Fibroblast of skin of right biceps (primary cell): ENCODE measurements around the gene XPO4.
"Not testable (repeated sequence)": the region's sequence is repeated elsewhere in the genome, so short reads cannot be mapped to it uniquely, and the experiment has no call there.

ENCODE experiments used
- DNase-seq: peaks from one replicate; pipeline ENCODE4 v3.0.0-alpha.2; 2013

Gene XPO4

DNA sequence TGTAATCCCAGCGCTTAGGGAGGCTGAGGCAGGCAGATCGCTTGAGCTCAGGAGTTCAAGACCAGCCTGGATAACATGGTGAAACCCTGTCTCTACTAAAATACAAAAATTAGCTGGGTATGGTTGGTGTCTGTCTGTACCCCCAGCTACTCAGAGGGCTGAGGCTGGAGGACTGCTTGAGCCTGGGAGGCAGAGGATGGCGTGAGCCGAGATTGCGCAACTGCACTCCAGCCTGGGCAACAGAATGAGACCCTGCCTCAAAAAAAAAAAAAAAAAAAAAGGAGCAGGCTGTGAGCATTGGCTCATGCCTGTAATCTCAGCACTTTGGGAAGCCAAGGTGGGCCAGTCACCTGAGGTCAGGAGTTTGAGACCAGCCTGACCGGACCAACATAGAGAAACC lies 12.0 kb downstream of the XPO4 start:
- not testable (repeated sequence) for DNase-seq

DNA sequence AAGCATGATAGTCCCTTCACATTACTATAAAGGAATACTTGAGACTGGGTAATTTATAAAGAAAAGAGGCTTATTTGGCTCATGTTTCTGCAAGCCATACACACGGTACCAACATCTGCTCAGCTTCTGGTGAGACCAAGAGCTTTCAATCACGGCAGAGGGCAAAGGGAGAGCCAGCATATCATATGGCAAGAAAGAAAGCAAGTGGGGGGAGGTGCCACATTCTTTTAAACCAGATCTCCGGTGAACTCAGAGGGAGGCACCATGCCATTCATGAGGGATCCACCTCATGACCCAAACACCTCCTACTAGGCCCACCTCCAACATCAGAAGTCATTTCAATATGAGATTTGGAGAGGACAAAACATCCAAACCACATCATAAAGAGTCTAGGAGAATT lies 20.3 kb downstream of the XPO4 start:
- peak; percentile 22 for DNase-seq

DNA sequence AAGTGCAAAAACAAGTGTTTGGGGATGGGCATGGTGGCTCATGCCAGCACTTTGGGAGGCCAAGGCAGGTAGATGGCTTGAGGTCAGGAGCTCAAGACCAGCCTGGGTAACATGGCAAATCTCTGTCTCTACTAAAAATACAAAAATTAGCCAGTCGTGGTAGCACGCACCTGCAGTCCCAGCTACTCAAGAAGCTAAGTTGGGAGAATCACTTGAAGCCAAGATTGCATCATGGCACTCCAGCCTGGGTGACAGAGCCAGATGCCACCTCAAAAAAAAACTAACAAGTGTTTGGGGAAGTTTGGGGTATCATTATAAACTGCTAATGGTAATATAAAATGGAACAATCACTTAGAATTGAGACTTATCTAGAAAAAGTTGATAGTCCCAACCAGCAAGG lies 24.6 kb downstream of the XPO4 start:
- no peak for DNase-seq

DNA sequence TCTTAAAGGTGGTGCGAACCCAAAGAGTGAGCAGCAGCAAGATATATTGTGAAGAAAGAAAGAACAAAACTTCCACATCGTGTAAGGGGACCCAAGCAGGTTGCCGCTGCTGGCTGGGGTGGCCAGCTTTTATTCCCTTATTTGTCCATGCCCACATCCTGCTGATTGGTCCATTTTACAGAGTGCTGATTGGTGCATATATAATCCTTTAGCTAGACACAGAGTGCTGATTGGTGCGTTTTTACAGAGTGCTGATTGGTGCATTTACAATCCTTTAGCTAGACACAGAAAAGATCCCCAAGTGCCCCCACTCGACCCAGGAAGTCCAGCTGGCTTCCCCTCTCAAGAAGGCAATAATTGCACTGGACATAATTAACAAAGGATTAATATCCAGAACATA lies 25.7 kb downstream of the XPO4 start:
- DNase-seq = not testable (repeated sequence)

DNA sequence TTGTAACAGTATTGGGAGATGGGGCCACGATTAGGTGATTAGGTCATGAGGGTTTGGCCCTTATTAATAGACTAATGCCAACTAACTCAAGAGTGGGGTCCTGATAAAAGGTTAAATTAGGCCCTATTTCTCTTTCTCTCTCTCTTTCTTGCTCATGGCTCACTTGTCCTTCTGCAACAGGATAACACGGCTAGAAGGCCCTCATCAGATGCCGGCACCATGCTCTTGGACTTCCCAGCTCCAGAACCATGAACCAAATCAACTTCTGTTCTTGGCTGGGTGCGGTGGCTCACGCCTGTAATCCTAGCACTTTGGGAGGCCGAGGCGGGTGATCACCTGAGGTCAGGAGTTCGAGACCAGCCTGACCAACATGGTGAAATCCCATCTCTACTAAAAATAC lies 28.1 kb downstream of the XPO4 start:
- not testable (repeated sequence) for DNase-seq

DNA sequence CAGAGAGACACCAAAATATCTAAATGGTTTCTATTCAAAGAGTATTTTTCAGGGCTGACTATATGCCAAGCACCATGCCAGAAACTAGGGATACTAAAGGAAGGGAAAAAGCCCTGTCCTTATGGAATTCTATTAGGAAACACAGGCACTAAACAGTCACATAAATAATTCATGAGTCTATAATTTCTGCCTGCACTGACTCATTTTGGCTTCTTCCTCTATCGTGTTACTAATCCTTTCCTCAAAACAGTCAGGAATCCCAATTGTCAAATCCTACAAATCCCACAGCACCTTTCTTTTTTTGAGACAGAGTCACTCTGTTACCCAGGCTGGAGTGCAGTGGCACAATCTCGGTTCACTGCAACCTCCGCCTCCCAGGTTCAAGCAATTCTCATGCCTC lies 29.2 kb downstream of the XPO4 start:
- DNase-seq = peak; percentile 70

DNA sequence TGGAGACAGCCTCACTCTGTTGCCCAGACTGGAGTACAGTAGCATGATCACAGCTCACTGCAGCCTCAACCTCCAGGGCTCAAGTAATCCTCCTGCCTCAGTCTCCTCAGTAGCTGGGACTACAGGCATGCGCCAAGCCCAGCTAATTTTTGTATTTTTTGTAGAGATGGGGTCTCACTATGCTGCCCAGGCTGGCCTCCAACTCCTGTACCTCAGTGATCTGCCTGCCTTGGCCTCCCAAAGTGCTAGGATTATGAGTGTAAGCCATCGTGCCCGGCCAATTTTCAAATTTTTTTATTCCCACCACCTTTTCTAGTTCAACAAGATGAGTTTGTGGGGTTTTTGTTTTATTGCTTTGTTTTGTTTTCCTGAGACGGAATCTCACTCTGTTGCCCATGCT lies 31.7 kb downstream of the XPO4 start:
- no peak for DNase-seq

DNA sequence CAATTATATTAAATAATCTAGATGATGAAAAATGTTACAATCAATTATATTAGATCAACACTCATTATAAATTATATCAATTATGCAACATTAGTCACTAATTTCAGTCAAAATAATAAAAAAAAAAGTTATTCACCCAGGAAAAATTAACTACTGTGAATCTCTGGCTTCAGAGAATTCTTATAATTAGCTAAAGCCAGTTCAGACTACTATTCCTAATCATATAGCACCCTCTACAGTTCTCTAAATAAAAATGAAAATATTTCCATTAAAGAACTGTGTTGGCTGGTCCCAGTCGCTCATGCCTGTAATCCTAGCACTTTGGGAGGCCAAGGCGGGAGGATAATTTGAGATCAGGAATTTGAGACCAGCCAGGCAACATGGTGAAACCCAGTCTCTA lies 33.0 kb downstream of the XPO4 start:
- peak; percentile 16 for DNase-seq

DNA sequence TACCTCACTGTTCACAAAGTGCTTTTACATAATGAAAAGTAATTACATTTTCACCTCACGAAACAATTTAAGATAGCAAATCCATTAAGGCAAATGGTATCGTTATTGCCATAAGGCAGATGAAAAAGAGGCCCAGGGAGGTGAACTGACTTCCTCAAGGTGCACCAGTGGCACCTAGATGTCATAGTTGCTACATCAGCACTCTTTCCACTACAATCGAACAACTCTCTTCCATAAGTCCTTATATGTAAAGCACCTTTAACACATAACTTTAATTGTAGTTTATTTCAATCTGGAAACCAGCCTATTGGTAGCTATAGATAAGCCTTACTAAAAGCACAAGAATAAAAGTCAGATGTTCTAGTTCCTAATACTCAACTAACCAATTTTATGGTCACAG lies 35.1 kb downstream of the XPO4 start:
- DNase-seq = no peak

DNA sequence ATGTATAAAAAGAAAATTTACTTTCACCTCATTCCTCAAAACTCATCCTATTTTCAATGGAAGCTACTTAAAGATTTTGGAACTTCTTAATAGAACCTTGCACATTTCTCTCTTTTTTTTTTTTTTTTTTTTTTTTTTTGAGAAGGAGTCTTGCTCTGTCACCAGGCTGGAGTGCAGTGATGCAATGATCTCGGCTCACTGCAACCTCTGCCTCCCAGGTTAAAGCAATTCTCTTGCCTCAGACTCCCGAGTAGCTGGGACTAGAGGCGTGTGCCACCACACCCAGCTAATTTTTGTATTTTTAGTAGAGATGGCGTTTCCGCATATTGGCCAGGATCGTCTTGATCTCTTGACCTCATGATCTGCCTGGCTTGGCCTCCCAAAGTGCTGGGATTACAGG lies 40.9 kb downstream of the XPO4 start:
- DNase-seq = not testable (repeated sequence)

DNA sequence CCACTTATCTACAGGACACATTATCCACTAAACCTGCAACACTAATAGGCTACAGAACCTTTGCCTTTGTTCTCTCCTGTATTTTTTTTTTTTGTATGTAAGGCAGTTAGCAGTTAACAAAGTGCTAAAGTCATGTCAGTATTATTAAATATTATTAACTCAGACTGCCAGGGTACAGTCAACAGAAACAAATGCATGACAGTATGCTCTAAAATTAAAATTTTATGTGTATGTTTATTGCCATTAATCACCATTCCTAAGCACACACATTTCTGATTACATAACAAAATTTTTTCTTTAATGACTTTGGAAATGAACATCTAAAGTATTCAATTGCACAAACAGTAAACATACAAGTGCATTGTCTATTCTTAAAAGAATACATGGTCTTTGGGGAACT lies 41.7 kb downstream of the XPO4 start:
- no peak for DNase-seq

DNA sequence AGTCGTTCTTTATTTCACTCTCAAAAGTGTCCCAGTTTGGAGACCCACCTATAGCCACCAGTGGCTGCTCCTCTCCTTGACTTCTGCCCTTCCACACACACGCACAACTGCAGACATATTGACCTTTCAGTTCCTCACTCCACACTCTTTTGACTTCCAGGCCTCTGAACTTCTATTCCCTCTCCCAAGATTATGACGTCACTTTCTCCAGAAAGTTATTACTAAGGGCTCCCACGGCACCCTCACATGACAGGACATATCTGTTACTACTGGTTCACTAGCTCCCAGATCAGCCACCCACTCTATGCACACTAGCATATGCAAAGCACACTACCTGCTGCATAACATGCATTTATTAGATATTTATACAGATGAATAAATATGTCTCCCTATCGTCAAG lies 45.9 kb downstream of the XPO4 start:
- DNase-seq = no peak

DNA sequence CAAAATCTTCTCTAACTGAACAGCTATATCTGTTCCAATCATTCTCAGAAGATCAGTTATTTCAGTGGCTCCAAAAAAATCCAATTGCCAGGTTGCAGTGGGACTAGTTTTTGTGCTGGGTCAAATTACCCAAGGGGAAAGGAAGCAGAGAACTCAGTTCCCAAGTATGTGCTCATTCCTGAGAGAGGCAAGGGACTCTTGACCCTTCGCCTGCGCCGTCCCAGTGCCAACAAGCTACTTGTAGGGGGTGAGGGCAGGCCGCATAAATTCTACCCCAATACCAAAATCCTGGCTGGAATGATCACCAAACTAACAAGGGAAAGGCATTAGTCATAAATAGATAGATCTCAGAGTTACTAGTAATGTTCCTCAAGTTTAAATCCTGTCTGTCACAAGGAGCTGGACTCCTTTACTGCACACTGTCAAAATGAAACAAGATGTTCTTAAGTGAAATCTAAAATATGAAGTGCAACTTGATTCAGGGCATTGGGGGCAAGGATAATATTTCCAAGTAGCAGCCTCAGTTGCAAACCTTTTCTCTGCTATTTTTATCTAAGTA lies 50.6 kb downstream of the XPO4 start:
- no peak for DNase-seq

DNA sequence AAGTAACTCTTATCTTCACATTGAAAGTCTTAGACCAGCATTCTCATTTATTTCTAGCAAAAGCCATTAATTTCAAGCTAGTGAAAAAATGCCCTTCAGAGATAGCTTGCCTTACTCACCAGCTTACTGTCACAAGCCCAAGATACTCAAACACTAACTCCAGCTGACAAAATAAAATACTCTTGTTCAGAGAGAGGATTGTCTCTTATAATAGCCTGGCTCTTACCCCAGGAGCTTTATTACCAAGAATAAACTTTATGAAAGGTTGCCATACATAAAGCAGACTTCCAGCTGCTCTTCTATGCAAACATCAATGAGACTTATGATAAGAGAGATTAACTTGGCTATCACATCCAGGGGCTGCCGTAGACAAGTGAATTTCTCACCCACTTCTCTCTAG lies 53.6 kb downstream of the XPO4 start:
- DNase-seq = no peak

DNA sequence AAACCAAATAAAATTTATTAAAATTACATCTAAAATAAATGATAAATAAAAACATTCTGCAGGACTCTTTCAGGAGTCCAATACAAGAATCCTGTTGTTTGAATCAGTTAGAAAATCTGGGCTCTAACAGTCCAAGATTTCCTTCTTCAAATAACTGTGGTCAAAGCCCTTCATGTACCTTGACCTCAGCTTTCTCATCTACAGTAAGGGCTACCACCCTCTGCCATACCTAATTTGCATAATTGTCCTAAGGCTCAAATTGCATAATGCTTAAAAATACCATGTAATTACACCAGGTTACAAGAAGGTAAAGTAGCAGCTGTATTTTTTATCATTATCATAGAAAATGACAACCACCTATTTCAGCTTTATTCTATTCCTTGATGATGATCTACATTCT lies 54.3 kb downstream of the XPO4 start:
- DNase-seq = no peak

DNA sequence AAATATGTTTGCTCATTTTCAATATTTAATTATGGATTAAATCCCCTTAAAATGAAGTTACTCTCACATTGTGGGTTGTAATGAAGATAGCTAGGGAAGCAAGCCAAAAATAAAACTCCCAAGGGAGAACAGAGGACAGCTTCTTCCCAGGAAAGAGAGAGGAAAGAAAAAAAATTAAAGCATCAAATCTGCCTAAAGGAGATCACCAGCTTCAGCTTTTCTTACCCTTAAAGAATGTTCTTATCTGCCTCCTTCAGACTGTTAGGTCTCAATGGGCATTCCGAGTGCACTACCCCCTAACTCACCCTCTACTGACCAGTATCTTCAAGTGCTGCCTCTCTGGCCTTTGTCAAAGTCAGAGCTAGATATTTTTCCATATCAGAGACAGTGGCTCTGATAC lies 55.2 kb downstream of the XPO4 start:
- no peak for DNase-seq

DNA sequence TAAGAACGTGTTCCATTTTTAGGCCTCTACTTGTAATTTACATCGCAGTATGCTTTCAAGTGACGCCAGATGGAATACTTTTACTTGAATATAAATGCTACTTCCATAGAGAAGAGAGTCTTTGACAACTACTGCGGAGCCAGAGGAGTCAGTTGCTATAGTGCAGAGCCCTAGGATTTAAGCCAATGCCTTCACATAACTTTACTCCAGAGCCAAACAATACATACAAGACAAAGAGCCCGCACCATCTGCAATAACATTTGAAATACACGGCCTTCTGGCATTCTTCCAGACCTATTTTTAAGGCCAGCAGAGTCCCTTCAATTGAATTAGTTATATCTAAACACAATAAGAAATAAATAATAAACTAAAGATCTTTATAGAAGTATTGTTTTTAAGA lies 59.4 kb downstream of the XPO4 start:
- no peak for DNase-seq

DNA sequence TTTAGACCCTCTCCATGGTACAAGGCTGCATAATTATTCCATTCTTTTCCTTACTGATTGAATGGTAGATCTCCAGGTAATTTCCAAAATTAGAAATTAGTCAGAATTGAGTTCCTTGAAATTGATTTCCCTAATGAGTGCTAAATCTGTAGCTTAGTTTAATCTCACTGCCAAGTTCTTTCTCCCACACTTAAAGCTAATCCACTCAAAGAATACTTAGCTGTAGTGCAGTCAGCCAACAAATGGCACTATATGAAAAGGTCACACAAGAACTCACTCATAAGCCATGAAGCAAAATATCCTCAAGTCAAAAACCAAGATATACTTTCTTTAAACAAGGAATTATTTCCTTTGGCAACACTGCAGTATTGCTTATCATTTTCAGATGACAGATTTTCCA lies 62.0 kb downstream of the XPO4 start:
- no peak for DNase-seq

DNA sequence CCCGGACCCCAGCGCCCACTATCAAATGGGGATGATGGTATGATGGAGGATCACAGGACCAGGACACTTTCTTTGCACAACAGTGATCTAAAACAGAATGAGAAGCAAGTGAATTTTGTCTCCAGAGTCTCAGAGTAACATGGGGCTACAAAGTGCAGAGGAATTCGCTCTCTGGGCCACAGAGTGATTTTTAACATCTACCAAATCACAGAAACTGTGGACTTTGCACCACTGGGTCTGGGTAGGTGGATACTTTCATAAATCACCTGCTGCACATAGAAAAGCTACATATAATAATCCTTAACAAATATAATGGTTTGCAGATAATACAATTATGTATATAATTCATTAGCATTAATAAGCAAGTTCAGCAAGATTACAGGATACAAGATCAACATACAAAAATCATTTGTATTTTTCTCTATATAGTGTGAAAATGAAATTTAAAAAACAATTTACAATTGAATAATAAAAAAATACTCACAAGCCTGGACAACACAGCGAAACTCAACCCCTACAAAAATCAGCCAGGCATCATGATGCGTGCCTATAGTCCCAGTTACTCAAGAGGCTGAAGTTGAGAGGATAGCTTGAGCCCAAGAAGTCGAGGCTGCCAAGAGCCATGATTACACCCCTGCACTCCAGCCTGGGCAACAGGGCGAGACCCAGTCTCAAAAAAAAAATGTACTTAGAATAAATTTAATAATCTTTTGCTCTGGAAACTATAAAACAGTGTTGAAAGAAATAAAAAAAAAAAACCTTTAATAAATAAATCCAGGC lies 68.5 kb downstream of the XPO4 start:
- DNase-seq = no peak

DNA sequence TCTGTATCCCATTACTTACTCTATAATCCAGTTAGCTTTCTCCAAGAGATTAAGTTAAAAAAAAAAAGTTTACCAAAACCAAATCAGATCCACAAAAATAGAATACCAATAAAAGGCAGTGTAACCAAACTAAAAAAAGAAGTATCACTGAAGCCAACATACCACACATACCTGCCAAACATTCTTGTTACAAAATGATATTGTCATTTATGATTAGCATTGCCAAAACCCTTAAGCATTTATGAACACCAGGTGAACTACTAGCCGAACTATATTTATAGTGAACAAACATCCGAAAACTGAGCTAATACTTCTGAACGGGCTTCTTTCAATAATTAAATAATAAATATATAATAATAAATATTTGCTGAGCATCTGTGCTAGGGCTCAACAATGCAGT lies 69.7 kb downstream of the XPO4 start:
- DNase-seq = no peak

DNA sequence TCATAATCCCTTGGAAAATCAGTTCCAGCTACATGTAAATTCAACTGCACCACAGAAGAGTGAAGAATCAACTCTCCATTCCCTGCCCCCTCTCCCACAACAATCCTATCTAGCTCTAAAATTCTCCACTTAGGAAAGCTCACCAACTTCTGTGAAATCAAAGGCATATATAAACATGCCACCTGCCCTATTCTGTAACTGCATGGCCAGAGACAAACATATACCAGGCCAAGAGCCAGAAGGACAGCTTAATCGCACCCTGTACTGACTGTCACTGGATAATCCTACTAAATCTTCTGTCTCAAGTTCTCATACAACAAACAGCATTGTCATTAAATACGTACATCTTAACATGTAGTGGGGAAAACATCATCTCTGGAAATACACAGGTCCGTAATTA lies 70.6 kb downstream of the XPO4 start:
- DNase-seq = no peak

DNA sequence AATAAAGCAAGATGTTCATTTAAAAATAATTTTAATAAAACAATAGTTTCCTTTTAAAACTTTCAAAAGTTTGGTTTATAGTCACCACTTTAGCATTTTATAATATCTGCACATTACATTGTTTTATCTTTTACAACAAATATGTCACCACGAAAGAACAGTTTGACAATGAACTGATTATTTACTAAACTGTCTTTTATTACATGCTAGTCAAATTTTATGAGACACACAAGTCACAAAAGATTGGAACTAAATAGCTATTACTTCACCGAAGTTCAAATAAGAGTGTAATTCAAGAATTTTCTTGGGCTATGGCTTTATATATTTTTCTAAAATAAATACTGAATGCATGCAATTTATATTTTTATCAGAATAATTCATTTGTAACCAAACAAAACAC lies 71.3 kb downstream of the XPO4 start:
- no peak for DNase-seq

DNA sequence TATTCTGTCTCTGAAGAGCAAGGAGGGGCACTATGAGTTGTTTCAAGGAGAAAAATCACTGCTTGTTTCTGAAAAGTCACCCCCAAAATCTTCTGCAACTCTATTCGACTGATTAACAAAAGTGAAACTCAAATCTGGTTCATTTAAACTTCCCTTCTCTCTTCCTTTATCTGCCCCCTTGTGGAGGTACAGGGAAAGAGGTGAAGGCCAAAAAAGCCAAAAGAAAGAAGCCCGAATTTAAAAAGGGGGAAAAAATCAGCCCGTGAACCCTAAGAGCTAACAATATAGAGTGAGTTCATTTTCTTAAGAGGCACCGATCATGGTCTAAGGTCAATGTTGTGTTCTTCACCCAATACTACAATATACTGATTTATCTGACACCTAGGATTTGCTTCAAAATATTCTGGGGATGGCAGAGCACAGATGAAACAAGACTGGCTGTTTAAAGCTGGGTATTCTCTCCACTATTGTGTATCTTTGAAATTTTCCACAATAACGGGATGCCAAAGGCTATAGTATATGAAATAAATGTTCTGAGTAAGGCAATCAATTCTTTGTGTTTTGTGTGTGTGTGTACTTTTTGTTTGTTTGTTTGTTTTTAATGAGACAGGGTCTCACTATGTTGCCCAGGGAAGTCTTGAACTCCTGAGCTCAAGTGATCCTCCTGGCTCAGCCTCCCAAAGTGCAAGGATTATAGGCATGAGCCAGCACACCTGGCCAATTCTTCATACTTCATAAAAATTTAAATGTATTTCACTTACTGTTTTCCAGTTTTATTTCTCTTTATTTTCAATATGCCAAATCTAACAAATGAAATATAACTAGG lies 73.8 kb downstream of the XPO4 start:
- peak; percentile 65 for DNase-seq
